HepG2 (cell line): ENCODE measurements around the gene VAT1L. TPM values are rescaled to one million over a fixed set of nuclear protein-coding genes. Genes with fewer than 3 reads are reported as not detected.

Source experiments
- ADNP ChIP-seq: sonication (generic); formaldehyde crosslinking; IDR thresholded peaks from 2 replicates; pipeline ENCODE4 v1.4.0; 2020; ENCODE audit warnings: missing genetic modification reagents
- JDP2 ChIP-seq: sonication (generic); formaldehyde crosslinking; IDR thresholded peaks from 2 replicates; pipeline ENCODE4 v1.8.1; 2022; ENCODE audit warnings: missing genetic modification reagents, borderline replicate concordance
- MED1 ChIP-seq: sonication (generic); formaldehyde crosslinking; IDR thresholded peaks from 2 replicates; pipeline ENCODE4 v1.4.0; 2020; ENCODE audit warnings: missing genetic modification reagents
- RFX1 ChIP-seq: fragments of 450-650 bp; IDR thresholded peaks from 2 replicates; pipeline ENCODE4 v1.6.1; 2017
- SIN3A ChIP-seq: IDR thresholded peaks from 2 replicates; pipeline ENCODE4 v1.6.1; 2011; ENCODE audit warnings: low read depth, mild to moderate bottlenecking, control low read depth, low read length, borderline replicate concordance
- TAF15 ChIP-seq: fragments of 200-400 bp; formaldehyde crosslinking; IDR thresholded peaks from one replicate; pipeline ENCODE4 v1.6.1; 2018; ENCODE audit warnings: mild to moderate bottlenecking, low read depth, low read length; ENCODE audit not compliant: poor library complexity, severe bottlenecking
- TARDBP ChIP-seq: sonication (generic); formaldehyde crosslinking; IDR thresholded peaks from 2 replicates; pipeline ENCODE4 v1.8.0; 2022; ENCODE audit warnings: mild to moderate bottlenecking, missing genetic modification reagents
- U2AF1 ChIP-seq: fragments of 200-400 bp; formaldehyde crosslinking; optimal IDR thresholded peaks from 2 replicates; pipeline ENCODE3; 2017; ENCODE audit warnings: mild to moderate bottlenecking, low read depth, low read length
- ZBTB42 ChIP-seq: sonication (generic); formaldehyde crosslinking; IDR thresholded peaks from 2 replicates; pipeline ENCODE4 v1.5.0; 2020; ENCODE audit warnings: mild to moderate bottlenecking, missing genetic modification reagents
- ZMYM3 ChIP-seq: sonication (generic); formaldehyde crosslinking; IDR thresholded peaks from 2 replicates; pipeline ENCODE4 v1.5.1; 2020; ENCODE audit warnings: mild to moderate bottlenecking, missing genetic modification reagents
- ZMYM4 ChIP-seq: sonication (generic); formaldehyde crosslinking; IDR thresholded peaks from 2 replicates; pipeline ENCODE4 v1.8.1; 2023; ENCODE audit warnings: mild to moderate bottlenecking, missing genetic modification reagents
- ZNF180 ChIP-seq: sonication (generic); formaldehyde crosslinking; IDR thresholded peaks from 2 replicates; pipeline ENCODE4 v1.4.0; 2020; ENCODE audit warnings: low read depth, missing genetic modification reagents, borderline replicate concordance
- ZNF382 ChIP-seq: sonication (generic); formaldehyde crosslinking; IDR thresholded peaks from 2 replicates; pipeline ENCODE4 v1.5.0; 2020; ENCODE audit warnings: missing genetic modification reagents, mild to moderate bottlenecking, borderline replicate concordance
- ZNF484 ChIP-seq: sonication (generic); formaldehyde crosslinking; IDR thresholded peaks from 2 replicates; pipeline ENCODE4 v1.5.1; 2020; ENCODE audit warnings: mild to moderate bottlenecking, low read depth, missing genetic modification reagents, borderline replicate concordance
- ZSCAN20 ChIP-seq: sonication (generic); formaldehyde crosslinking; IDR thresholded peaks from 2 replicates; pipeline ENCODE4 v1.4.0; 2020; ENCODE audit warnings: missing genetic modification reagents, mild to moderate bottlenecking, borderline replicate concordance
- ZSCAN29 ChIP-seq: sonication (generic); formaldehyde crosslinking; conservative IDR thresholded peaks from 2 replicates; pipeline ENCODE4 v1.4.0; 2020; ENCODE audit warnings: mild to moderate bottlenecking, missing genetic modification reagents
- polyA plus RNA-seq, 8 experiments: library from polyadenylated mRNA; depleted of rRNA in 3 of 8; stranded (reverse) in 7 of 8; unstranded in 1 of 8; fragments of >200 nt; fragmentation: Illumina TruSeq in 4 of 8; extraction: Trizol in 4 of 8; gene quantifications; 2 replicates each; pipeline versions ENCODE4 v1.2.1 to v1.2.3, GENCODE V29; 2011 to 2016; ENCODE audit warnings: low read depth in 4 of 8, missing spikeins in 1 of 8, mixed read lengths in 1 of 8; ENCODE audit not compliant: insufficient read depth in 1 of 8
- total RNA-seq, 5 experiments: library from RNA; depleted of rRNA; stranded (reverse); fragments of >200 nt; fragmentation: Illumina TruSeq; extraction: Trizol; gene quantifications; 2 replicates each; pipeline ENCODE4 v1.2.3, GENCODE V29; 2016; ENCODE audit warnings: low read depth in 1 of 5
- TF ChIP-seq, protein P1 (sequence below): sonication (generic); formaldehyde crosslinking; IDR thresholded peaks from 2 replicates; pipeline ENCODE4 v1.5.1; 2020; ENCODE audit warnings: missing genetic modification reagents, mild to moderate bottlenecking, borderline replicate concordance
- TF ChIP-seq, protein P2 (sequence below), 2 experiments: sonication (generic) in 1 of 2; formaldehyde crosslinking in 1 of 2; IDR thresholded peaks; 2 replicates each; pipeline versions ENCODE4 v1.4.0 to v1.6.1; 2016 to 2020; ENCODE audit warnings: borderline replicate concordance in 1 of 2, low read depth in 1 of 2, mild to moderate bottlenecking in 1 of 2, missing genetic modification reagents in 1 of 2
- TF ChIP-seq, protein P3 (sequence below): fragments of 450-650 bp; IDR thresholded peaks from 2 replicates; pipeline ENCODE4 v1.6.1; 2017
- TF ChIP-seq, protein P4 (sequence below): sonication (generic); formaldehyde crosslinking; IDR thresholded peaks from 2 replicates; pipeline ENCODE4 v1.5.0; 2020; ENCODE audit warnings: missing genetic modification reagents, mild to moderate bottlenecking, borderline replicate concordance
- TF ChIP-seq, protein P5 (sequence below): IDR thresholded peaks from 2 replicates; pipeline ENCODE4 v1.6.1; 2016; ENCODE audit warnings: low read depth

The VAT1L gene
- total and polyA plus RNA-seq, 2 of the 13 experiments (the other 11 are each of a cell fraction or from before 2014, with no cell fraction given) = not detected

DNA sequence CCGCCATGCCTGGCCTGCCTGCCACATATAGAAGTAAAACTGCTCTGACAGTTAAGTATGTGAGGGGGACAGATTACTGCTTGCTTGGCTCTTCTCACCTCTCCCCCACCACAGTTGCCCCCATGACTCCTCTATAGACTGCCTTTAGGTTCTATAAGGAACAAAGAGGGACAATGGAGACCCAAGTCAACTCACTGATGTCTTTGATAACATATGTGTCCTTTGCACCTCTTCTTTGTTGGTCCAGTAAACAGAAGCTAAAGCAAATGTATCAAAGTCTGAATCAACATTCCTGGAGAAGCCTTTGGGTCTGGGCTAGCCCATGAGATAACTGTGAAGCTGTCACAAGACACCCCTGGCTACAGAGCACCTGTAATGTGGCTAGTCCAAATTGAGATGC is 38.9 kb upstream of the VAT1L start (continued):
- TF ChIP-seq, protein P1, sequence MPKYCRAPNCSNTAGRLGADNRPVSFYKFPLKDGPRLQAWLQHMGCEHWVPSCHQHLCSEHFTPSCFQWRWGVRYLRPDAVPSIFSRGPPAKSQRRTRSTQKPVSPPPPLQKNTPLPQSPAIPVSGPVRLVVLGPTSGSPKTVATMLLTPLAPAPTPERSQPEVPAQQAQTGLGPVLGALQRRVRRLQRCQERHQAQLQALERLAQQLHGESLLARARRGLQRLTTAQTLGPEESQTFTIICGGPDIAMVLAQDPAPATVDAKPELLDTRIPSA (CRISPR knock-in tag) = 0 out of 2 replicates have a peak, but pooled peaks have one; percentile 58
- TF ChIP-seq SIN3A (no peak), ZBTB42 (CRISPR knock-in tag) (no peak), ADNP (CRISPR knock-in tag) (no peak), RFX1 (no peak), U2AF1 (no peak), ZSCAN20 (CRISPR knock-in tag) (no peak), TAF15 (no peak), ZNF180 (CRISPR knock-in tag) (no peak), JDP2 (no peak), ZNF484 (CRISPR knock-in tag) (no peak), ZNF382 (CRISPR knock-in tag) (no peak), ZSCAN29 (CRISPR knock-in tag) (0 out of 2 replicates have a peak, but pooled peaks have one; percentile 30), TARDBP (CRISPR knock-in tag) (peak; percentile 73; the same call in 1 of the 2 replicates), ZMYM4 (peak; percentile 91), ZMYM3 (CRISPR knock-in tag) (peak; percentile 77), MED1 (CRISPR knock-in tag) (peak; percentile 26; the same call in 1 of the 2 replicates)
- TF ChIP-seq, protein P2, sequence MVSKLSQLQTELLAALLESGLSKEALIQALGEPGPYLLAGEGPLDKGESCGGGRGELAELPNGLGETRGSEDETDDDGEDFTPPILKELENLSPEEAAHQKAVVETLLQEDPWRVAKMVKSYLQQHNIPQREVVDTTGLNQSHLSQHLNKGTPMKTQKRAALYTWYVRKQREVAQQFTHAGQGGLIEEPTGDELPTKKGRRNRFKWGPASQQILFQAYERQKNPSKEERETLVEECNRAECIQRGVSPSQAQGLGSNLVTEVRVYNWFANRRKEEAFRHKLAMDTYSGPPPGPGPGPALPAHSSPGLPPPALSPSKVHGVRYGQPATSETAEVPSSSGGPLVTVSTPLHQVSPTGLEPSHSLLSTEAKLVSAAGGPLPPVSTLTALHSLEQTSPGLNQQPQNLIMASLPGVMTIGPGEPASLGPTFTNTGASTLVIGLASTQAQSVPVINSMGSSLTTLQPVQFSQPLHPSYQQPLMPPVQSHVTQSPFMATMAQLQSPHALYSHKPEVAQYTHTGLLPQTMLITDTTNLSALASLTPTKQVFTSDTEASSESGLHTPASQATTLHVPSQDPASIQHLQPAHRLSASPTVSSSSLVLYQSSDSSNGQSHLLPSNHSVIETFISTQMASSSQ (IDR thresholded peaks at IDR 0.05; ENCODE audit: low read depth) = 0 out of 2 replicates have a peak, but pooled peaks have one; percentile 34
- TF ChIP-seq, protein P2 (CRISPR knock-in tag; IDR thresholded peaks at IDR 0.05; ENCODE audit: borderline replicate concordance) = no peak
- TF ChIP-seq, protein P3, sequence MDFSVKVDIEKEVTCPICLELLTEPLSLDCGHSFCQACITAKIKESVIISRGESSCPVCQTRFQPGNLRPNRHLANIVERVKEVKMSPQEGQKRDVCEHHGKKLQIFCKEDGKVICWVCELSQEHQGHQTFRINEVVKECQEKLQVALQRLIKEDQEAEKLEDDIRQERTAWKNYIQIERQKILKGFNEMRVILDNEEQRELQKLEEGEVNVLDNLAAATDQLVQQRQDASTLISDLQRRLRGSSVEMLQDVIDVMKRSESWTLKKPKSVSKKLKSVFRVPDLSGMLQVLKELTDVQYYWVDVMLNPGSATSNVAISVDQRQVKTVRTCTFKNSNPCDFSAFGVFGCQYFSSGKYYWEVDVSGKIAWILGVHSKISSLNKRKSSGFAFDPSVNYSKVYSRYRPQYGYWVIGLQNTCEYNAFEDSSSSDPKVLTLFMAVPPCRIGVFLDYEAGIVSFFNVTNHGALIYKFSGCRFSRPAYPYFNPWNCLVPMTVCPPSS = no peak
- TF ChIP-seq, protein P4, sequence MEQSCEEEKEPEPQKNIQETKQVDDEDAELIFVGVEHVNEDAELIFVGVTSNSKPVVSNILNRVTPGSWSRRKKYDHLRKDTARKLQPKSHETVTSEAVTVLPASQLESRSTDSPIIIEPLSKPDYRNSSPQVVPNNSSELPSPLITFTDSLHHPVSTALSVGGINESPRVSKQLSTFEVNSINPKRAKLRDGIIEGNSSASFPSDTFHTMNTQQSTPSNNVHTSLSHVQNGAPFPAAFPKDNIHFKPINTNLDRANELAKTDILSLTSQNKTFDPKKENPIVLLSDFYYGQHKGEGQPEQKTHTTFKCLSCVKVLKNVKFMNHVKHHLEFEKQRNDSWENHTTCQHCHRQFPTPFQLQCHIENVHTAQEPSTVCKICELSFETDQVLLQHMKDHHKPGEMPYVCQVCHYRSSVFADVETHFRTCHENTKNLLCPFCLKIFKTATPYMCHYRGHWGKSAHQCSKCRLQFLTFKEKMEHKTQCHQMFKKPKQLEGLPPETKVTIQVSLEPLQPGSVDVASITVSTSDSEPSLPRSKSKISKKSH (CRISPR knock-in tag) = no peak
- TF ChIP-seq, protein P5, sequence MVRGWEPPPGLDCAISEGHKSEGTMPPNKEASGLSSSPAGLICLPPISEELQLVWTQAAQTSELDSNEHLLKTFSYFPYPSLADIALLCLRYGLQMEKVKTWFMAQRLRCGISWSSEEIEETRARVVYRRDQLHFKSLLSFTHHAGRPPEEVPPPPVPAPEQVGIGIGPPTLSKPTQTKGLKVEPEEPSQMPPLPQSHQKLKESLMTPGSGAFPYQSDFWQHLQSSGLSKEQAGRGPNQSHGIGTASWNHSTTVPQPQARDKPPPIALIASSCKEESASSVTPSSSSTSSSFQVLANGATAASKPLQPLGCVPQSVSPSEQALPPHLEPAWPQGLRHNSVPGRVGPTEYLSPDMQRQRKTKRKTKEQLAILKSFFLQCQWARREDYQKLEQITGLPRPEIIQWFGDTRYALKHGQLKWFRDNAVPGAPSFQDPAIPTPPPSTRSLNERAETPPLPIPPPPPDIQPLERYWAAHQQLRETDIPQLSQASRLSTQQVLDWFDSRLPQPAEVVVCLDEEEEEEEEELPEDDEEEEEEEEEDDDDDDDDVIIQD (CRISPR knock-in tag) = peak; percentile 77; the same call in 1 of the 2 replicates
